ENCODE results near the gene PRSS33. TPM values are rescaled to one million over a fixed set of nuclear protein-coding genes. Genes with fewer than 3 reads are reported as not detected.

The PRSS33 gene
- polyA plus RNA-seq, 1 of the 3 experiments (the other 2 are of a cell fraction): not detected

GRCh38 chr16:2828521-2828840, 41.1 kb upstream of the PRSS33 start:
- H3K27me3 ChIP-seq (ENCODE audit: insufficient read depth): no peaks in the 10 kb centered on the region; the same call in 1 of the 2 replicates
- no peak overlapping the region for H3K4me3 ChIP-seq (ENCODE audit: low read depth in 2 of 2, low read length in 1 of 2)
- H3K9ac ChIP-seq: no peak overlapping the region
- no peaks in the 10 kb centered on the region for H3F3A ChIP-seq (replicated peaks; ENCODE audit: insufficient read depth)
- no peaks in the 10 kb centered on the region for H3K79me2 ChIP-seq (ENCODE audit: insufficient read depth)
- no peaks in the 10 kb centered on the region for H3K9me3 ChIP-seq
- no peak for DNase-seq
- no peaks in the 10 kb centered on the region for H3K9me2 ChIP-seq
- no peaks in the 10 kb centered on the region for H3K36me3 ChIP-seq (replicated peaks in 1 of 2; ENCODE audit: control insufficient read depth in 1 of 2, insufficient read depth in 2 of 2, low read length in 1 of 2)
- no peak overlapping the region for H3K4me2 ChIP-seq
- ChIA-PET POLR2A (no interaction called here), CTCF (interaction anchor here (0.8 to 2.2 kb wide), 3 partner anchors 11 to 75 kb away, joined by 3 to 17 read pairs (median 6); no protein-coding TSS in a partner anchor)
- no peak overlapping the region for H3K27ac ChIP-seq (ENCODE audit: low read depth in 2 of 2, low read length in 1 of 2)
- no peak for TF ChIP-seq PBX3 (IDR thresholded peaks at IDR 0.05)
- TF ChIP-seq RAD21 (IDR thresholded peaks at IDR 0.05; ENCODE audit: low read length): no peak
- no peak for TF ChIP-seq TAF1 (IDR thresholded peaks at IDR 0.05; ENCODE audit: borderline replicate concordance, low read depth, low read length)
- TF ChIP-seq POLR2AphosphoS5 (IDR thresholded peaks at IDR 0.05; ENCODE audit: low read depth, low read length): no peak
- TF ChIP-seq FOSL2 (IDR thresholded peaks at IDR 0.05; ENCODE audit: borderline replicate concordance, low read depth): no peak
- TF ChIP-seq RCOR1 (IDR thresholded peaks at IDR 0.05; ENCODE audit: low read length): no peak
- no peak overlapping the region for H2AFZ ChIP-seq (ENCODE audit: low read depth)
- peaks cover 0 to 15% of the 10 kb centered on the region in 2 experiments; a peak in 1 of 4 replicates for H3K4me1 ChIP-seq (ENCODE audit: control insufficient read depth in 1 of 2, insufficient read depth in 2 of 2, low read depth in 1 of 2, low read length in 1 of 2)
- H4K20me1 ChIP-seq (ENCODE audit: insufficient read depth): no peaks in the 10 kb centered on the region
- 80% methylated on average over 1 of the region's 8 CpGs for WGBS (ENCODE audit: low lambda C conversion rate)

- Histone ChIP-seq H3K79me2 (ENCODE audit: insufficient read depth) (no peaks in the 10 kb centered on the region), H3K4me2 (no peak overlapping the region), H3K27me3 (ENCODE audit: insufficient read depth) (no peaks in the 10 kb centered on the region; the same call in 1 of the 2 replicates), H3K27ac (ENCODE audit: low read depth in 2 of 2, low read length in 1 of 2) (no peak overlapping the region), H3F3A (replicated peaks; ENCODE audit: insufficient read depth) (no peaks in the 10 kb centered on the region), H3K4me3 (ENCODE audit: low read depth in 2 of 2, low read length in 1 of 2) (no peak overlapping the region), H3K4me1 (ENCODE audit: control insufficient read depth in 1 of 2, insufficient read depth in 2 of 2, low read depth in 1 of 2, low read length in 1 of 2) (peaks cover 0 to 15% of the 10 kb centered on the region in 2 experiments; a peak in 1 of 4 replicates), H3K9me3 (no peaks in the 10 kb centered on the region), H3K9ac (no peak overlapping the region), H4K20me1 (ENCODE audit: insufficient read depth) (no peaks in the 10 kb centered on the region), H3K36me3 (replicated peaks in 1 of 2; ENCODE audit: control insufficient read depth in 1 of 2, insufficient read depth in 2 of 2, low read length in 1 of 2) (no peaks in the 10 kb centered on the region), H2AFZ (ENCODE audit: low read depth) (no peak overlapping the region), H3K9me2 (no peaks in the 10 kb centered on the region)
- ChIA-PET POLR2A (no interaction called here), CTCF (interaction anchor here (2.0 to 2.2 kb wide), 2 partner anchors 11 to 40 kb away, joined by 6 to 17 read pairs; no protein-coding TSS in a partner anchor)
- WGBS (ENCODE audit: low lambda C conversion rate): 78% methylated on average over 7 of the region's 14 CpGs
- TF ChIP-seq REST (IDR thresholded peaks at IDR 0.05; ENCODE audit: low read depth, low read length): peak; percentile 88
- TF ChIP-seq CHD2 (IDR thresholded peaks at IDR 0.05; ENCODE audit: low read length, partially characterized antibody): no peak
- no peak for TF ChIP-seq FOXJ3 (CRISPR knock-in tag; IDR thresholded peaks at IDR 0.05)
- DNase-seq: no peak
Measured at GRCh38 chr16:2827831-2828520, 40.6 kb upstream of the PRSS33 start.

Measured in SK-N-SH (cell line).